Gastrocnemius medialis (tissue), 4 donors: ENCODE data around the gene TUBGCP3.

Experiments
- CTCF ChIP-seq, 5 experiments: fragments of 450-650 bp in 3 of 5; fragments of 200-600 bp in 2 of 5; sonication (generic) in 2 of 5; IDR thresholded peaks in 4 of 5; conservative IDR thresholded peaks in 1 of 5; 1 replicate in 4 of 5; 2 replicates in 1 of 5; pipeline ENCODE4 v1.5.1; 2016 to 2019; ENCODE audit warnings: antibody characterized with exemption in 5 of 5, mild to moderate bottlenecking in 3 of 5, moderate library complexity in 3 of 5
- POLR2A ChIP-seq, 2 donors: fragments of 450-650 bp; IDR thresholded peaks; one replicate each; pipeline ENCODE4 v1.6.1; 2017; ENCODE audit warnings: antibody characterized with exemption in 2 of 2, mild to moderate bottlenecking in 2 of 2, moderate library complexity in 2 of 2

GRCh38 chr13:112583592-112584277 is 4.2 kb downstream of the TUBGCP3 start:
- TF ChIP-seq CTCF (IDR thresholded peaks at IDR 0.05 in 4 of 5, conservative IDR thresholded peaks at IDR 0.05 in 1 of 5) (no peak), POLR2A (IDR thresholded peaks at IDR 0.05) (no peak)
